Measurements from ENCODE around the gene CD8B2.

- TF ChIP-seq CTCF (IDR thresholded peaks at IDR 0.05) (no peak), EZH2 (IDR thresholded peaks at IDR 0.05; ENCODE audit: borderline replicate concordance, insufficient read depth, low read depth, low read length, poor library complexity, severe bottlenecking) (no peak)
Observed at GRCh38 chr2:106563195-106563594, 76.0 kb downstream of the CD8B2 start.
